Activated B cell treated with CpG ODN at 0.5 μM for 24 hours (primary cell): ENCODE results near the gene FCRL5. TPM values are rescaled to one million over a fixed set of nuclear protein-coding genes. Genes with fewer than 3 reads are reported as not detected.
A peak's percentile ranks its signal among the peaks of the same experiment; 100 is the strongest.

Experiments
- ATAC-seq: fragments of 200-7000 bp; cut with Tn5 transposase; one replicate; pipeline ENCODE4 v1.10.0; 2021; ENCODE audit warnings: low read depth, mild to moderate bottlenecking, moderate library complexity
- CTCF ChIA-PET: fragments of 350-600 bp; sonication (Branson Sonifier 250); formaldehyde crosslinking; loops from one replicate; lab custom pipeline; 2021; ENCODE audit warnings: antibody characterized with exemption; lab: Charles Lee
- POLR2A ChIA-PET: fragments of 350-600 bp; sonication (Branson Sonifier 250); formaldehyde crosslinking; loops from one replicate; lab custom pipeline; 2021; ENCODE audit warnings: antibody characterized with exemption; lab: Charles Lee
- DNase-seq: peaks from one replicate; pipeline ENCODE4 v3.0.0; 2022
- H3K27ac Mint-ChIP-seq: one replicate; pipeline ENCODE4 v1.8.0; 2020; ENCODE audit warnings: mixed read lengths
- H3K27me3 Mint-ChIP-seq: one replicate; pipeline ENCODE4 v1.8.0; 2021; ENCODE audit warnings: mixed read lengths
- H3K36me3 Mint-ChIP-seq: one replicate; pipeline ENCODE4 v1.8.0; 2021; ENCODE audit warnings: low read depth, mixed read lengths
- H3K4me1 Mint-ChIP-seq: one replicate; pipeline ENCODE4 v1.8.0; 2021; ENCODE audit warnings: mixed read lengths
- H3K4me3 Mint-ChIP-seq: one replicate; pipeline ENCODE4 v1.8.0; 2020; ENCODE audit warnings: mild to moderate bottlenecking, mixed read lengths
- H3K9me3 Mint-ChIP-seq: one replicate; pipeline ENCODE4 v1.8.0; 2020; ENCODE audit warnings: mixed read lengths
- CTCF ChIP-seq: fragments of 200-600 bp; IDR thresholded peaks from one replicate; pipeline ENCODE4 v1.8.0; 2022; ENCODE audit warnings: antibody characterized with exemption, mild to moderate bottlenecking
- intact Hi-C: fragments of 100-400 bp; cut with micrococcal nuclease; formaldehyde crosslinking; loops from one replicate; pipeline ENCODE4 v1.15.1; 2024
- total RNA-seq: library from RNA; stranded (reverse); gene quantifications from 2 replicates; pipeline ENCODE4 v1.2.3, GENCODE V29; 2022

Gene FCRL5
- total RNA-seq, 1 donor from 2014 or later = 55.4 TPM

DNA sequence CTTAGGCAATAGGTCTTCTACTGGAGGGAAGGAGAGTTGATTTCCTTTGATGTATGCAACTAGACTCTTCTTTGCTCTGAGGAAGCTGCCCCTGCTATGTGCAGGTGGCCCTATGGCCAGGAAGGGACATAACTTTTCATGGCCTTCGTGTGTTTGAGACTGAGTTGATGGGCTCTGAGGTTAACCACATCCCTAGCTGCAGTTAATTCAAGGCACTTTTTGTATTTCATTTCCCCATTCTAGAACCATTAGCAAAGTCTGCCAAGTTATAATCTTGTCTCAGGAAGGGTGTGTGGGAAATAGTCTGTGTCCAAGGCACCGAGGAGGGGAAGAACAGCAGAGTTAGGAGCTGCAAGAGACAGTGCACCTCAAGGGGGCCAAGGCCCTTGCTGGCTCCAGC lies 43.0 kb upstream of the FCRL5 start:
- peaks cover 2% of the 10 kb centered on the region for H3K36me3 Mint-ChIP-seq
- ATAC-seq (peak; percentile 53), DNase-seq (no peak)
- H3K4me3 Mint-ChIP-seq = peak overlapping the region; percentile 62
- peaks cover 71% of the 10 kb centered on the region for H3K4me1 Mint-ChIP-seq
- intact Hi-C loops = loop anchor here (5.0 kb wide), 1 partner anchor 177 kb away; no protein-coding TSS in a partner anchor
- H3K27me3 Mint-ChIP-seq = no peaks in the 10 kb centered on the region
- no peaks in the 10 kb centered on the region for H3K9me3 Mint-ChIP-seq
- ChIA-PET POLR2A (interaction anchor here (0.6 to 2.9 kb wide), 10 partner anchors 10 to 267 kb away, joined by 3 to 44 read pairs (median 4); no protein-coding TSS in a partner anchor), CTCF (interaction anchor here (1.8 to 4.0 kb wide), 5 partner anchors 10 to 178 kb away, joined by 5 to 33 read pairs (median 9); no protein-coding TSS in a partner anchor)
- peak overlapping the region; percentile 30 for H3K27ac Mint-ChIP-seq
- TF ChIP-seq CTCF = no peak

DNA sequence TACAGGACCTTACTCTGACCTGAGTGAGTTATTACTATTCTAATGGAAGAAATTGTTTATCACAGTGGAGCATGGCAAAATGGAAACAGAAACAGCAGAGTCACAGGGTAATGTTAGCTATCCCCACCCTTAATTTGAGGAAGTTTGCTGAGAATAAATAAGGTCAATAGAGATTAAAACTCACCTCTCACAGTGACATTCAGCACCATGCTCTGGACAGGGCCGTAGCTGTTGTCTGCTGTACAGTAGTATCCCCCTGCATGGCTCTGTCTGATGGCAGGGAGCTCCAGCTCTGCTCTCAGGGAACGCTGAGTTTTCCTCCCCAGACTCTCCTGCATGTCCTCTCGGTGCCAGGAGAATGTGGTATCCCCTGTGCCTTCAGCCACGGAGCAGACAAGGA lies 33.7 kb upstream of the FCRL5 start:
- no peak for DNase-seq
- POLR2A ChIA-PET = interaction anchor here (2.8 to 3.9 kb wide), 2 partner anchors 9 to 12 kb away, joined by 17 to 44 read pairs; partner anchors contain the start of gene FCRL4
- ATAC-seq = peak; percentile 35
- CTCF ChIA-PET = interaction anchor here (0.9 to 9.8 kb wide), 5 partner anchors 9 to 535 kb away, joined by 3 to 161 read pairs (median 13); partner anchors contain the start of gene FCRL2
- H3K4me3 Mint-ChIP-seq = no peak overlapping the region
- TF ChIP-seq CTCF = no peak
- peaks cover 65% of the 10 kb centered on the region for H3K4me1 Mint-ChIP-seq
- intact Hi-C loops = loop anchor here (10.0 kb wide), 1 partner anchor 699 kb away; the partner anchor contains the start of gene CD1C
- H3K27ac Mint-ChIP-seq = no peak overlapping the region
- peaks cover 5% of the 10 kb centered on the region for H3K36me3 Mint-ChIP-seq
- H3K9me3 Mint-ChIP-seq = no peaks in the 10 kb centered on the region
- H3K27me3 Mint-ChIP-seq = no peaks in the 10 kb centered on the region

GRCh38 chr1:157584503-157584902 lies 32.2 kb upstream of the FCRL5 start:
- TF ChIP-seq CTCF = no peak
- CTCF ChIA-PET = interaction anchor here (1.2 to 9.8 kb wide), 7 partner anchors 11 to 536 kb away, joined by 3 to 161 read pairs (median 5); partner anchors contain the start of genes FCRL2 and FCRL4
- H3K36me3 Mint-ChIP-seq = peaks cover 5% of the 10 kb centered on the region
- H3K4me3 Mint-ChIP-seq = peak overlapping the region; percentile 51
- H3K27me3 Mint-ChIP-seq = no peaks in the 10 kb centered on the region
- H3K27ac Mint-ChIP-seq = peak overlapping the region; percentile 74
- POLR2A ChIA-PET = interaction anchor here (0.6 to 3.9 kb wide), 9 partner anchors 11 to 485 kb away, joined by 3 to 44 read pairs (median 4); partner anchors contain the start of gene FCRL4
- DNase-seq (no peak), ATAC-seq (peak; percentile 87)
- peaks cover 77% of the 10 kb centered on the region for H3K4me1 Mint-ChIP-seq
- intact Hi-C loops = loop anchor here (1.0 to 10.0 kb wide), 2 partner anchors 14 to 700 kb away; partner anchors contain the start of genes CD1C and FCRL4
- no peaks in the 10 kb centered on the region for H3K9me3 Mint-ChIP-seq

DNA sequence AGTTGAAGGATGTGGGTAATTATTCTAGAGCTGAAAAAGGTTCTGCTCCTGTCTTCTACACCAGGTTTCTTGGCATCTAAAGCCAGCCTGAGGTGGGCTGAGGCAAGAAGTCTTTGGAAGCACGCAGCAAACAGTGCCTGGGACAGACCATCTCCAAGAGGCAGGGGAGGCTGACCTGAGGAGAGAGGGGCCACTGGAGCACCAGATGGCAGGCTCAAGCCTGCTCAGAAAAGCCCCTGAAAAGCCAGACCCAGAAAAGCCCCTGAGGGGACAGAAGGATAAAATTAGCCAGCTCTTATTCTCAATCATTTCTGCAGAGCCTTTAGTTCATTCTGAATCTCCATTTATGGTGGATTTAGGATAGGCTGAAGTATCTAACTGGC lies 28.5 kb upstream of the FCRL5 start:
- DNase-seq (no peak), ATAC-seq (no peak)
- Mint-ChIP-seq H3K27me3 (no peaks in the 10 kb centered on the region), H3K9me3 (no peaks in the 10 kb centered on the region), H3K4me3 (peak overlapping the region; percentile 28), H3K27ac (peak overlapping the region; percentile 82), H3K4me1 (peaks cover 75% of the 10 kb centered on the region), H3K36me3 (peaks cover 2% of the 10 kb centered on the region)
- ChIA-PET CTCF (interaction anchor here (0.8 to 9.8 kb wide), 75 partner anchors 8 to 544 kb away, joined by 3 to 161 read pairs (median 6); partner anchors contain the start of genes FCRL1, FCRL2, FCRL3 and FCRL4), POLR2A (interaction anchor here (1.0 to 3.4 kb wide), 14 partner anchors 15 to 281 kb away, joined by 3 to 25 read pairs (median 4); partner anchors contain the start of genes FCRL3 and FCRL4)
- TF ChIP-seq CTCF = no peak
- intact Hi-C loops = loop anchor here (1.0 to 10.0 kb wide), 8 partner anchors 15 to 704 kb away; partner anchors contain the start of gene CD1C
